Measurements from ENCODE around the gene NRIP1. TPM values are rescaled to one million over a fixed set of nuclear protein-coding genes. Genes with fewer than 3 reads are reported as not detected.

NRIP1 gene
- total RNA-seq, 1 experiment from 2014 or later: 9.4 TPM

- no peak for DNase-seq (ENCODE audit: low read depth, low spot score)
- in situ Hi-C loops (cut with HindIII; ENCODE audit: low pct_unique_long_range_greater_than_20kb, low sequenced_read_pairs): no loop called here
Measured at GRCh38 chr21:14998336-14998735, 66.5 kb downstream of the NRIP1 start.

- no peak for DNase-seq (ENCODE audit: low read depth, low spot score)
- in situ Hi-C loops (cut with HindIII; ENCODE audit: low pct_unique_long_range_greater_than_20kb, low sequenced_read_pairs): no loop called here
Measured at GRCh38 chr21:14995695-14996490, 68.9 kb downstream of the NRIP1 start.

GRCh38 chr21:14995226-14995625, 69.6 kb downstream of the NRIP1 start:
- in situ Hi-C loops (cut with HindIII; ENCODE audit: low pct_unique_long_range_greater_than_20kb, low sequenced_read_pairs): no loop called here
- no peak for DNase-seq (ENCODE audit: low read depth, low spot score)

- in situ Hi-C loops (cut with HindIII; ENCODE audit: low pct_unique_long_range_greater_than_20kb, low sequenced_read_pairs): no loop called here
- no peak for DNase-seq (ENCODE audit: low read depth, low spot score)
Measured at GRCh38 chr21:14993115-14993514, 71.7 kb downstream of the NRIP1 start.

- peak; percentile 5 for DNase-seq (ENCODE audit: low read depth, low spot score)
- in situ Hi-C loops (cut with HindIII; ENCODE audit: low pct_unique_long_range_greater_than_20kb, low sequenced_read_pairs): no loop called here
Measured at GRCh38 chr21:14991957-14992356, 72.8 kb downstream of the NRIP1 start.

GRCh38 chr21:14989359-14989758, 75.4 kb downstream of the NRIP1 start:
- in situ Hi-C loops (cut with HindIII; ENCODE audit: low pct_unique_long_range_greater_than_20kb, low sequenced_read_pairs): no loop called here
- no peak for DNase-seq (ENCODE audit: low read depth, low spot score)

GRCh38 chr21:14988760-14989159, 76.0 kb downstream of the NRIP1 start:
- in situ Hi-C loops (cut with HindIII; ENCODE audit: low pct_unique_long_range_greater_than_20kb, low sequenced_read_pairs): no loop called here
- no peak for DNase-seq (ENCODE audit: low read depth, low spot score)

- DNase-seq (ENCODE audit: low read depth, low spot score): no peak
- in situ Hi-C loops (cut with HindIII; ENCODE audit: low pct_unique_long_range_greater_than_20kb, low sequenced_read_pairs): no loop called here
Measured at GRCh38 chr21:14987370-14988170, 77.2 kb downstream of the NRIP1 start.

GRCh38 chr21:14985306-14985705, 79.5 kb downstream of the NRIP1 start:
- no peak for DNase-seq (ENCODE audit: low read depth, low spot score)
- in situ Hi-C loops (cut with HindIII; ENCODE audit: low pct_unique_long_range_greater_than_20kb, low sequenced_read_pairs): no loop called here

GRCh38 chr21:14982336-14982735, 82.5 kb downstream of the NRIP1 start:
- in situ Hi-C loops (cut with HindIII; ENCODE audit: low pct_unique_long_range_greater_than_20kb, low sequenced_read_pairs): no loop called here
- DNase-seq (ENCODE audit: low read depth, low spot score): peak; percentile 22

GRCh38 chr21:14981246-14981645, 83.6 kb downstream of the NRIP1 start:
- in situ Hi-C loops (cut with HindIII; ENCODE audit: low pct_unique_long_range_greater_than_20kb, low sequenced_read_pairs): no loop called here

GRCh38 chr21:14979264-14979663, 85.5 kb downstream of the NRIP1 start:
- no peak for DNase-seq (ENCODE audit: low read depth, low spot score)
- in situ Hi-C loops (cut with HindIII; ENCODE audit: low pct_unique_long_range_greater_than_20kb, low sequenced_read_pairs): no loop called here

More at GRCh38 chr21:14981246-14981645, 83.6 kb downstream of the NRIP1 start:
- DNase-seq (ENCODE audit: low read depth, low spot score): no peak

GRCh38 chr21:14977814-14978213, 87.0 kb downstream of the NRIP1 start:
- in situ Hi-C loops (cut with HindIII; ENCODE audit: low pct_unique_long_range_greater_than_20kb, low sequenced_read_pairs): no loop called here
- DNase-seq (ENCODE audit: low read depth, low spot score): no peak

GRCh38 chr21:14975136-14975919, 89.5 kb downstream of the NRIP1 start:
- in situ Hi-C loops (cut with HindIII; ENCODE audit: low pct_unique_long_range_greater_than_20kb, low sequenced_read_pairs): no loop called here
- no peak for DNase-seq (ENCODE audit: low read depth, low spot score)

- no peak for DNase-seq (ENCODE audit: low read depth, low spot score)
- in situ Hi-C loops (cut with HindIII; ENCODE audit: low pct_unique_long_range_greater_than_20kb, low sequenced_read_pairs): no loop called here
Measured at GRCh38 chr21:14972678-14973077, 92.1 kb downstream of the NRIP1 start.

GRCh38 chr21:14968821-14969220, 96.0 kb downstream of the NRIP1 start:
- in situ Hi-C loops (cut with HindIII; ENCODE audit: low pct_unique_long_range_greater_than_20kb, low sequenced_read_pairs): no loop called here
- DNase-seq (ENCODE audit: low read depth, low spot score): no peak

- no peak for DNase-seq (ENCODE audit: low read depth, low spot score)
- in situ Hi-C loops (cut with HindIII; ENCODE audit: low pct_unique_long_range_greater_than_20kb, low sequenced_read_pairs): no loop called here
Measured at GRCh38 chr21:14968029-14968428, 96.8 kb downstream of the NRIP1 start.

- in situ Hi-C loops (cut with HindIII; ENCODE audit: low pct_unique_long_range_greater_than_20kb, low sequenced_read_pairs): no loop called here
- DNase-seq (ENCODE audit: low read depth, low spot score): no peak
Measured at GRCh38 chr21:14964621-14965020, 100.2 kb downstream of the NRIP1 start.
